Choroid plexus epithelial cell (primary cell): ENCODE measurements around the gene NIM1K.
"Not testable (repeated sequence)": the region's sequence is repeated elsewhere in the genome, so short reads cannot be mapped to it uniquely, and the experiment has no call there.

Experiments used
- DNase-seq: peaks from one replicate; pipeline ENCODE4 v3.0.0-alpha.2; 2010; ENCODE audit warnings: low read depth
- H3K4me3 ChIP-seq: 2 replicates; pipeline ENCODE4 v1.5.1; 2011; ENCODE audit warnings: low read depth, mild to moderate bottlenecking, control low read depth, low read length, moderate library complexity
- TF ChIP-seq, protein P1 (sequence below): conservative IDR thresholded peaks from 2 replicates; pipeline ENCODE4 v1.5.1; 2011; ENCODE audit warnings: low read depth, mild to moderate bottlenecking, control low read depth, inconsistent platforms, low read length, moderate library complexity

The NIM1K gene

DNA sequence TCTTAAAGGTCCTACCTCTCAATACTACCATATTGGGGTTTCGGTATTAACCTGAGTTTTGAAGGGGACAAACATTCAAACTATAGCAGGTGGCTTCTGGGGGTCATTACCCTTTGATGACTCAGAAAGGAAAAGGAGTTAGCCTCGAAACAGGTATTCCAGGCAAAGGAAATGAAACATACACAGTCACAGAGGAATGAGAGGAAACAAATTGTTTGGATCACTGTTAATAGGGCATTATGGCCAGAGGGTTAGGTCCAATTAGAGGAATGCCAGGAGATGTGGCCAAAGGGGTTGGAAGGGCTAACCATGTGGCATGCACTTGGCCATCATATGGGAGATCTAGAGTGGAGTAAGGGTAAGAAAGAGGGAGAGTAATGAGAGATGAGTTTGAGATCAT, 23.9 kb upstream of the NIM1K start:
- TF ChIP-seq, protein P1, sequence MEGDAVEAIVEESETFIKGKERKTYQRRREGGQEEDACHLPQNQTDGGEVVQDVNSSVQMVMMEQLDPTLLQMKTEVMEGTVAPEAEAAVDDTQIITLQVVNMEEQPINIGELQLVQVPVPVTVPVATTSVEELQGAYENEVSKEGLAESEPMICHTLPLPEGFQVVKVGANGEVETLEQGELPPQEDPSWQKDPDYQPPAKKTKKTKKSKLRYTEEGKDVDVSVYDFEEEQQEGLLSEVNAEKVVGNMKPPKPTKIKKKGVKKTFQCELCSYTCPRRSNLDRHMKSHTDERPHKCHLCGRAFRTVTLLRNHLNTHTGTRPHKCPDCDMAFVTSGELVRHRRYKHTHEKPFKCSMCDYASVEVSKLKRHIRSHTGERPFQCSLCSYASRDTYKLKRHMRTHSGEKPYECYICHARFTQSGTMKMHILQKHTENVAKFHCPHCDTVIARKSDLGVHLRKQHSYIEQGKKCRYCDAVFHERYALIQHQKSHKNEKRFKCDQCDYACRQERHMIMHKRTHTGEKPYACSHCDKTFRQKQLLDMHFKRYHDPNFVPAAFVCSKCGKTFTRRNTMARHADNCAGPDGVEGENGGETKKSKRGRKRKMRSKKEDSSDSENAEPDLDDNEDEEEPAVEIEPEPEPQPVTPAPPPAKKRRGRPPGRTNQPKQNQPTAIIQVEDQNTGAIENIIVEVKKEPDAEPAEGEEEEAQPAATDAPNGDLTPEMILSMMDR: no peak
- no peak overlapping the region for H3K4me3 ChIP-seq
- no peak for DNase-seq

DNA sequence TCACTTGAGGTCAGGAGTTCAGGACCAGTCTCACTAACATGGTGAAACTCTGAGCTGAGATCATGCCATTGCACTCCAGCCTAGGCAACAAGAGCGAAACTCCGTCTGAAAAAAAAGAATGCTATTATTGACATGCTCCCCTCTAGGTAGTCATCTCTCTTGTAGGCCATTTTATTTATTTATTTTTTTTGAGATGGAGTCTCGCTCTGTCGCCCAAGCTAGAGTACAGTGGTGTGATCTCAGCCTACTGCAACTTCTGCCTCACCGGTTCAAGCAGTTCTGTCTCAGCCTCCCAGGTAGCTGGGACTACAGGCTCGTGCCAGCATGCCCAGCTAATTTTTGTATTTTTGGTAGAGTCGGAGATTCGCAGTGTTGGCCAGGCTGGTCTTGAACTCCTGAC, 20.6 kb upstream of the NIM1K start:
- TF ChIP-seq, protein P1: no peak
- H3K4me3 ChIP-seq: no peak overlapping the region
- no peak for DNase-seq

DNA sequence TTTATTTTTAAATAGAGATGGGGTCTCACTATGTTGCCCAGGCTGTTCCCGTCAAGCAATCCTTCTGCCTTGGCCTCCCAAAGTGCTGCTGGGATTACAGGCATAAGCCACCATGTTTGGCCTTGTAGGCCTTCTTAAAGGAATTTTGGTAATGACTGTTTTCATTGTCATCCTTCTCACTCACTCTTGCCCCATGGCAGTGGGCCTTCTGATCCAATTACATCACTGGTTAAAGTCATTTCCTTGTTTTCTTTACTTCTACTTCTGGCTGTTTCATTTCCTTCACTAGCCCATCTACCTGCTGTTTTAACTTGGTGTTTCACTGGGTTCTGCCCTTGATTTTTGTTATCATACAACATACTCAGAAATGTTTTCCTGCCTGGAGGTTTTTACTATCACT, 20.1 kb upstream of the NIM1K start:
- TF ChIP-seq, protein P1: no peak
- H3K4me3 ChIP-seq: no peak overlapping the region
- DNase-seq: no peak

DNA sequence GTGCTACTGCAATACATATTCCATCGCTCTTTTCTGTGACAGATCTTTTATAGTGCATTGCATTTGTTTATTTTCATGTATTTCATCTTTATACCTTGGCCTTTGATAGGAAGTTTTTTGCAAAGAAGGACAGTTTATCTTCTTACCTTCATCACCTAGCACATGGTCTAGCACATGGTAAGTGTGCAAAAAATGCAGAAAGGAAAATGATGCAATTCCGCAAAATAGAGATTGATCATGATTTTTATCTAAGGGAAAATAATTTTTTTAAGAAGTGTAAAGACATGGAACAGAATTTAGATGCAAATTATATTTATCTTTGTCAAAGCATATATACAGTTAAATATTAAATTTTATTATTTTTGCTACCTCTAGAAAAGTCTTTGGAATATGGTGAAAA, 19.2 kb upstream of the NIM1K start:
- DNase-seq: no peak
- TF ChIP-seq, protein P1: no peak
- H3K4me3 ChIP-seq: no peak overlapping the region

DNA sequence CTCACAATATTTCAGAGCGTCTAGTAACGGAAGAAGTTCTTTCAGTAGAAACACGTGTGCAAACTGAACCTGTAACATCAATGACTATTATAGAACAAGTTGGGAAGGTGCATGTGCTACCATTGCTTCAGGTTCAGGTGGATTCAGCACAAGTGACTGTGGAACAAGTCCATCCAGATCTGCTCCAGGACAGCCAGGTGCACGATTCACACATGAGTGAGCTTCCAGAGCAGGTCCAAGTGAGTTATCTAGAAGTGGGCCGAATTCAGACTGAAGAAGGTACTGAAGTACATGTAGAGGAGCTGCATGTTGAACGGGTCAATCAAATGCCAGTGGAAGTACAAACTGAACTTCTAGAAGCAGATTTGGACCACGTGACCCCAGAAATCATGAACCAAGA, 17.4 kb upstream of the NIM1K start:
- H3K4me3 ChIP-seq: no peak overlapping the region
- TF ChIP-seq, protein P1: no peak
- no peak for DNase-seq

DNA sequence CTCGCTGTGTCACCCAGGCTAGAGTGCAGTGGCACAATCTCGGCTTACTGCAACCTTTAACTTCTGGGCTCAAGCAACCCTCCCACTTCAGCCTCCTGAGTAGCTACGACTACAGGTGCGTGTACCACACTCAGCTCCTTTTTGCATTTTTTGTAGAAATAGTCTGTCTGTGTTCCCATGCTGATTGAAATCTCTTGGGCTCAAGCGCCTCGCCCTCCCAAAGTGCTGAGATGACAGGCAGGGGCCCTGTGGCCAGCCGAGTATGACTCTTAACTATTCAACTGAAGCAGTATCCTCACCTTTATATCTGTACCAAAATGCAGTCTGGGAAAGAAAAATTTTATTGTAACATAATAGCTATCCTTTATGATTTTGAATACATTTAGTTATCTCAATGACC, 12.2 kb upstream of the NIM1K start:
- TF ChIP-seq, protein P1: no peak
- H3K4me3 ChIP-seq: no peak overlapping the region
- DNase-seq: no peak

DNA sequence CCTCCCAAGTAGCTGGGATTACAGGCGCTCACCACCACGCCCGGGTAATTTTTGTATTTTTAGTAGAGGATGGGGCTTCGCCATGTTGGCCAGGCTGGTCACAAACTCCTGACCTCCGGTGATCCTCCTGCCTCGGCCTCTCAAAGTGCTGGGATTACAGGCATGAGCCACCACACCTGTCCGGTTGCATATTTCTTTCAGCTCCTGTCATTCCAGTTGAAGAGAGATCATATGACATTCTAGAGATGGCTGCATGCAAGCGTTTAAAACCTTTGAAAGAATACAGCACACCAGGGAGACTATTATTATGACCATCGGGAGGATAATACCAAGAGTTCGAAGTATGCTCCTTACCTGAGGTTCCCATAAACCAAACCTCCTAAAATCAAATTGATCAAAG, 9.6 kb upstream of the NIM1K start:
- TF ChIP-seq, protein P1: no peak
- H3K4me3 ChIP-seq: no peak overlapping the region
- no peak for DNase-seq

DNA sequence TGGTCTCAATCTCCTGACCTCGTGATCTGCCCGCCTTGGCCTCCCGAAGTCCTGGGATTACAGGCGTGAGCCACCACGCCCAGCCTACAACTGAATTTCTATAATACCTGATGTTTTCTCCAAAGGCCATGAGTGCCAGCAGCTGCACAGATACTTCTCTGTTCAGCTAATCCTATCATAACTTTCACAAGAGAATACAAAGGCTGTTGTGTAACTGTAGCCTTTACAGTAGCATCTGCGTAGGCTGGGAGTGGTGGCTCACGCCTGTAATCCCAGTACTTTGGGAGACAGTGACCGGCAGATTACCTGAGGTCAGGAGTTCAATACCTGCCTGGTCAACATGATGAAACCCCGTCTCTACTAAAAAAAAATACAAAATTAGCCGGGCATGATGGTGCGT, 8.9 kb upstream of the NIM1K start:
- DNase-seq, H3K4me3 ChIP-seq: not testable (repeated sequence)
